ENCODE data around the gene DCP1B.

DNA sequence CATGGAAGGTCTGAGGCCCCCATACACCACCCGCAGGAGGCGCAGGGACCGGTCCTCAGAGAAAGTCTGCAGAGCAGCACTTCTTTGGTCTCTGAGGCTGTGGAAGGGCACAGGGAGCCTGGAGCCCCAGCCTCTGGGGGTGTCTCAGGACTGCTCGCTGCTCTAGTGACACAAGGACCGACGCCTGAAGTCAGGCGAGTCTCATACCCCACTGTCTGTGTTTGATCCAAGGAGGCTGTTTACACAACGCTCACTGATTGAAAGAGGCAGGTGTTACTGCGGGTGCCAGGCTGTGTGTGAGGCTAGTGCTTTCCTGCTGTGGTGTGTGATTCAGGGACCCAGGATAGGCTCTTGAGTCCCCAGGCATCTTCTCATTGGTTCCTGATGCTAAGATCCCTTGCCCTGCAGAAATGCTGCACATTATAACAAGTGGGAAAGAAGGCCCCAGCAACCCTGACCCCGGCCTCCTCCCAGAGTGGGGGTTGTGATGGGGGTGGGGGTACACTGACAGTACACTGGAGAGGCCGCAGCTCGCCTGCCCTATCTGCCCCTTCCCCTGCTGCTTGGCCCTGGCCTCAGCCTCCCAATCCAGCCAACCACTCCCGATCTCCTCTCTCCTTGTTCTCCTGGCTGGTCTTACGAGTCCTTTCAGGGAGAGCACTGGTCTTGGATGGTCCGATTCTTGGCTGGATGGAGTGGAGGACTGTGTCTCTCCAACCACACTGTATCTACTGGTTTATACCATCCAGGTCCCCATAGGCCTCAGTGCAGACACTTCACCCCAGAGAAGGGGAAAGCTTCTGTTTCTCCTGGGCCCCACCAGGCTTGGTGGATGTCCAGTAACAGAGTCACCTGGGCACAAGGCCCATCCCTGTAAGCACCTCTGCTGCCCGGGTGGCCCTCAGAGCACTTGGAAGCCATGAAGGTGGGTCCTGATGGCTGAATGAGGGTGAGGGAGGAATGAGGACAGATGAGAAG, 92.4 kb downstream of the DCP1B start:
- TF ChIP-seq CTCF (IDR thresholded peaks at IDR 0.05) (no peak), POLR2AphosphoS5 (IDR thresholded peaks at IDR 0.05; ENCODE audit: insufficient read depth in 1 of 2, low read depth in 1 of 2) (no peak), POLR2A (IDR thresholded peaks at IDR 0.05) (no peak)
